WTC11 (cell line): ENCODE results near the gene WBP2NL.
A peak's percentile ranks its signal among the peaks of the same experiment; 100 is the strongest.

ENCODE experiments used
- CREB1 ChIP-seq: sonication (generic); formaldehyde crosslinking; IDR thresholded peaks from 2 replicates; pipeline ENCODE4 v1.8.0; 2023; ENCODE audit warnings: mild to moderate bottlenecking, missing genetic modification reagents
- CTCF ChIP-seq: fragments of 200-600 bp; IDR thresholded peaks from 2 replicates; pipeline ENCODE4 v1.8.0; 2022; ENCODE audit warnings: antibody characterized with exemption
- FOXJ3 ChIP-seq: sonication (generic); formaldehyde crosslinking; IDR thresholded peaks from 2 replicates; pipeline ENCODE4 v1.9.0; 2021; ENCODE audit warnings: missing genetic modification reagents, mild to moderate bottlenecking, borderline replicate concordance
- FOXK1 ChIP-seq: sonication (generic); formaldehyde crosslinking; IDR thresholded peaks from 2 replicates; pipeline ENCODE4 v1.8.0; 2022; ENCODE audit warnings: mild to moderate bottlenecking, moderate library complexity, missing genetic modification reagents
- GABPB1 ChIP-seq: sonication (generic); formaldehyde crosslinking; IDR thresholded peaks from 2 replicates; pipeline ENCODE4 v1.8.1; 2023; ENCODE audit warnings: mild to moderate bottlenecking, missing genetic modification reagents
- IRF2 ChIP-seq: sonication (generic); formaldehyde crosslinking; IDR thresholded peaks from 2 replicates; pipeline ENCODE4 v1.8.0; 2022; ENCODE audit warnings: low read depth, missing genetic modification reagents, borderline replicate concordance
- JUN ChIP-seq: sonication (generic); formaldehyde crosslinking; IDR thresholded peaks from 2 replicates; pipeline ENCODE4 v1.8.0; 2023; ENCODE audit warnings: mild to moderate bottlenecking, missing genetic modification reagents
- MYBL2 ChIP-seq: sonication (generic); formaldehyde crosslinking; IDR thresholded peaks from 2 replicates; pipeline ENCODE4 v1.8.1; 2023; ENCODE audit warnings: mild to moderate bottlenecking, moderate library complexity, missing genetic modification reagents
- NFYB ChIP-seq: sonication (generic); formaldehyde crosslinking; conservative IDR thresholded peaks from 2 replicates; pipeline ENCODE4 v1.8.0; 2022; ENCODE audit warnings: low read depth, missing genetic modification reagents
- SP1 ChIP-seq: sonication (generic); formaldehyde crosslinking; conservative IDR thresholded peaks from 2 replicates; pipeline ENCODE4 v1.8.1; 2022; ENCODE audit warnings: missing genetic modification reagents
- ZNF121 ChIP-seq: sonication (generic); formaldehyde crosslinking; IDR thresholded peaks from 2 replicates; pipeline ENCODE4 v1.8.0; 2023; ENCODE audit warnings: missing genetic modification reagents
- ZNF263 ChIP-seq: sonication (generic); formaldehyde crosslinking; IDR thresholded peaks from 2 replicates; pipeline ENCODE4 v1.8.1; 2022; ENCODE audit warnings: low read depth, mild to moderate bottlenecking, moderate library complexity, missing genetic modification reagents
- TF ChIP-seq, protein P1 (sequence below): sonication (generic); formaldehyde crosslinking; IDR thresholded peaks from 2 replicates; pipeline ENCODE4 v1.8.0; 2022; ENCODE audit warnings: mild to moderate bottlenecking, missing genetic modification reagents
- TF ChIP-seq, protein P2 (sequence below): sonication (generic); formaldehyde crosslinking; IDR thresholded peaks from 2 replicates; pipeline ENCODE4 v1.8.0; 2022; ENCODE audit warnings: mild to moderate bottlenecking, missing genetic modification reagents

- TF ChIP-seq GABPB1 (CRISPR knock-in tag), result no peak
- TF ChIP-seq SP1, result no peak
- TF ChIP-seq JUN (CRISPR knock-in tag), result no peak
- TF ChIP-seq ZNF263 (CRISPR knock-in tag), result no peak
- TF ChIP-seq FOXJ3 (CRISPR knock-in tag), result no peak
- no peak for TF ChIP-seq IRF2
- TF ChIP-seq CREB1, result no peak
- TF ChIP-seq, protein P1, sequence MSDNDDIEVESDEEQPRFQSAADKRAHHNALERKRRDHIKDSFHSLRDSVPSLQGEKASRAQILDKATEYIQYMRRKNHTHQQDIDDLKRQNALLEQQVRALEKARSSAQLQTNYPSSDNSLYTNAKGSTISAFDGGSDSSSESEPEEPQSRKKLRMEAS (CRISPR knock-in tag), result no peak
- TF ChIP-seq FOXK1, result no peak
- no peak for TF ChIP-seq MYBL2 (CRISPR knock-in tag)
- TF ChIP-seq, protein P2, sequence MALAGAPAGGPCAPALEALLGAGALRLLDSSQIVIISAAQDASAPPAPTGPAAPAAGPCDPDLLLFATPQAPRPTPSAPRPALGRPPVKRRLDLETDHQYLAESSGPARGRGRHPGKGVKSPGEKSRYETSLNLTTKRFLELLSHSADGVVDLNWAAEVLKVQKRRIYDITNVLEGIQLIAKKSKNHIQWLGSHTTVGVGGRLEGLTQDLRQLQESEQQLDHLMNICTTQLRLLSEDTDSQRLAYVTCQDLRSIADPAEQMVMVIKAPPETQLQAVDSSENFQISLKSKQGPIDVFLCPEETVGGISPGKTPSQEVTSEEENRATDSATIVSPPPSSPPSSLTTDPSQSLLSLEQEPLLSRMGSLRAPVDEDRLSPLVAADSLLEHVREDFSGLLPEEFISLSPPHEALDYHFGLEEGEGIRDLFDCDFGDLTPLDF (CRISPR knock-in tag), result no peak
- no peak for TF ChIP-seq CTCF
- TF ChIP-seq ZNF121 (CRISPR knock-in tag), result no peak
- peak; percentile 41; the same call in 1 of the 2 replicates for TF ChIP-seq NFYB
Observed at GRCh38 chr22:41951898-41952474, 46.6 kb upstream of the WBP2NL start, which contains the start of gene SMIM45.
